SIG-M5 (cell line): Measurements from ENCODE around the gene SUCLG2.
"Not testable (repeated sequence)": the region's sequence is repeated elsewhere in the genome, so short reads cannot be mapped to it uniquely, and the experiment has no call there.

Experiments
- DNase-seq: peaks from one replicate; lab custom pipeline; 2025; lab: John Stamatoyannopoulos, UW

SUCLG2 gene

DNA sequence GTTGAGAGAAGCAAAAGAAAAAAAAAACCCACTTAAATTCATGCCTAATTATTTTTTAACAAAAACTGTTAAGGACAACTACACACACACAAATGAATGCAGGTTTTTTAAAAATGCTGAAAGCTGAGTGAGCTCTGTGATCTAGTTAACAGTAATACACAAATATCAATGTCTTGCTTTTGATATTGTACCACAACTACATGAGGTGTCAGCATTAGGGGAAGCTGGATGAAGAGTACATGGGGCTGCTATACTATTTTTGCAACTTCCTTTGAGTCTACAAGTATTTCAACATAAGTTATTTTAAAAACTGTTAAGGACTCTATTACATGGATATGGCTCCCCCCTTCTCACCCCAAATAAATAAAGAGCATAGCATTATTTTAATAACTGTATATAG is 44.7 kb downstream of the SUCLG2 start:
- no peak for DNase-seq

DNA sequence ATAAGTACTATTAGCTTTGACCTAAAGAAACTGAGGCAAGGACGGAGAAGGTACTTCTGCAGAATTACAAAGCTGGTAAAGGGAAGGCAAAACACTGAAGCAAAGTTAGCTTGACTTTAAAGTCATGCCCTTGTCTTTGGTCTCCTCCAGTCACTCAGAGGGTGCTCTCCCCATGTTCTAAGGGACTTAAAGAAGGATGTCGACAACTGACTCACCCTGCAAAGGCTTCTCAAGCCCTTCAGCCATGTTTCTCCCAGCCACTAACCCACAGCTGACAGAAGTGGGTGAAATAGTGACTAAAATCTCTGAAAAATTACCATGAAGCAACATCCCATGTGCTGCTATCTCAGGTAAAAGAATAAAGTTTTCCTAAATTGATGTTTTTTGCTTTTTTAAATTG is 46.4 kb downstream of the SUCLG2 start:
- no peak for DNase-seq

DNA sequence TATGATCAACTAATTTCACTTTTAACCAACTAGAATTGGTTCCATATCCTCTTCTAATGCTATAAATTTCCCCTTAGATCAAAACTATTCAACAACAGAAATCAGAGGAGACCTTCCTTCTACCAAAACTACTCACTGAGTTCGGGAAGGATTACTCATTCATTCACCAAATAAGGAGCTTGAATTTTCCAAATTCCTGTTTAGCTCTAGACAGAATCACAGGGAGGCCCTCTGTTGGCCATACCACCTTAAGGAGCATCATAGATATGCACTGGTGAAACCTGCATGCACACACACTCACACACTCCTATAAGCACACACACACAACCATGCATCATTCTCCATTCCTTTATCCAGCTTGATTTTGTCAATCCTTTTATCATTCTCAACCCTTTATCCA is 49.0 kb downstream of the SUCLG2 start:
- no peak for DNase-seq

DNA sequence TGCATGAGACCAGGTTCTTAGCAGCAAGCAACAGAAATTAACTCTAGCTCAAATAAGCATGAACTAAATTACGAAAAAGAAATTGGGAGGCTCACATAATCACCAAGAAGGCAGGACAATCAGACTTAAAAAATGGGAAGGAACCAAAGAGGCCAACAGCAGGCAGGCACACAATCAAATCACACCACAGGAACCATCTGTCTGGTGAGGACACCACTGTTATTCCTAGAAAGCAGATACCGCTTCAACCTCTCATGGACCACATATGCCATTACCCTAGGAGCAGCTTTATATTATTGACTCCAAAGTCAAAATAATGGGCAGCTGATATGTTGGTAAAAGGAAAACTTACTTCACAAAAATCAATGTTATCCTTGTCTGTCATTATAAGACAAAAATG is 51.6 kb downstream of the SUCLG2 start:
- no peak for DNase-seq

DNA sequence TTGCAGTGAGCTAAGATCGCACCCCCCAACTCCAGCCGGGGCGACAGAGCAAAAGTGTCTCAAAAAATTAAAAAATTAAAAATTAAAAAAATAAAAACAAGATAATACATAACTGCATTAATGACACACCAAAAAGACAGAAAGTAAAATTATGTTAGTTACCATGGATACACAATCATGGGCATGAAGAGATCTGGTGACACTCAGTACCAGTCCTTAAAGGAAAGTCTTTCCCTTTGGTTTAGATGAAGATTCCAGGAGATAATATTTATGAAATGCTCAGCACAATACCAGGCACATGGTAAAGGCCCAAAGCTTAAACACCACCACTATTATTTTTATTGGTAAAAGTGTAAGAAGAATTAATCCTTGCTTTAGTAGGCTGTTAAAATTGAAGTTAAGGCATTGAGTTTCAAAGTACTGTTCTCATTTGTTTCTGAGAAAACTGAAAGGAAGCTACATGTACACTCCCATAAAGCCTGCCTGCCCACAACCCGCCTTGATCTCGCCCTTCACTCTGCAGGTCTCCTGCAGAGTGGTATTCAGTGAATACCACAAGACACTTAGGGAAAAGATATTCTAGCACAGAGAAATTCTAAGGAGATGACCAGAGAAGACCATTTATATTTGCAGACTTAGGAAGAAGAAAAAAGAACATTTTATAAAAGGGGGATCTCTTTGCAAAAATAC is 52.3 kb downstream of the SUCLG2 start:
- DNase-seq: no peak

DNA sequence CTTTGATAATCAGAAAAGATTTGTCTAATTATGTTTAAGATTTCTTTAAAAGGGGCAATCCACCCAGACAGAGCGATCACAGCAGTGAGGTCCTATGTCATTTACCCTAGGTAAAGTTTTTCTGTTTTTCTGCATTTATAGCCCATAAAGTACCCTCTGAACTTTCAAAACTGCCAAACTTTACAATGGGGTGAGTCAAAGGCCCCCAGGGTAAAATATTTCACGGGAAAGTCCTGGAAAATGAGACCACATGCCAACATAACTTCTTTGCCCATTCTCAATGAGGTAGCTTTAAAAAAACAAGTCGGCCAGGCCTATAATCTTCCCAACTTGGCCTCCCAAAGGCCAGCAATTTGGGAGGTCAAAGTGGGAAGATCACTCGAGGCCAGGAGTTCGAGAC is 53.0 kb downstream of the SUCLG2 start:
- no peak for DNase-seq

DNA sequence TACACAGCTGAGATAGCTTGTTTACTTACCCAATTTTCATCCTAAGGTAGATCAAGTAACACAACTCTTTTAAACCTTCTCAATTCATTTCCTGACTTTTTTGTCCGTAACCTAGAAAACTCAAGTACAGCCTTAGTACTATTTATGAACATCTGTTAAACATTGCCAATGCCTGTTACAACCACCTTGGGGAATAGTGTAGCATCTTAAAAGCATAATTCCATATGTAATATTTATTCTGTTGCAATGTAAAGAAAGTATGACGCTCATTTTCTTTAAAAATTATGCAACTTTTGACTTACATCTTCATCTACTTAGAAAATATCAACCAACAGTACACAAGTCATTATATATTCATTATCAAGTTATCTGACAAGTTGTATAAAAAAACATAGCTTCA is 54.6 kb downstream of the SUCLG2 start:
- DNase-seq: no peak

DNA sequence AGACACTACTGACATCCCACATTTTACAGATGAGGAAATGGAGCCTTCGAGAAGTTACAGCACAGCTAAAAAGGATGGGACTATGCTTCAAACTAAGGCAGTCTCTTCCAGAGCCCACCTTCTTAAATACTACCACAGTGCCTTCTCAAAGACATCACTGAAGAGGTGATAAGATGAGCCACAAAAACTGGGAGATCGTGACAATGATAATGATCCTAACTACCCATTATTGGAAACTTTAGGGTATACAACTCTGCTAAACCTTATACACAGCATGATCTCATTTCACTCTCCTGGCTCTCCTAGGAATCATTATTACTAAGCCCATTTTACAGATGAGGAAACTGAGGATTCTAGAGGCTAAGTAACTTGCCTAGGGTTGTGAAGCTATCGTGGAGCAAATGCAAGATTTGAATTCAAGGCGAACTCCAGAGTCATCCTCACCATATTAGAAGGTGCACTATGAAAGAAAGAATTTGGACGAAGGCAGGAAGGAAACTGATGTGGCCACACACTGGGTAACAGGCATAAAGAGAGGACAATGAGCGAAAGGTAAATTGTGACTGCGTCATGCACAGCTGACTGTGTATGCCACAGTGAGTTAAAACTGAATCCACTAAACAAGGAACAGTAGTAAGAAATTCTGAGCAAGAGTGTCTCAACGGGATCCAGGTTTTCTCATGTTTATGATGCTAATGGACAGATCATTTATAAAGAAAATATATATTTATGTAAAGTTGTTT is 55.4 kb downstream of the SUCLG2 start:
- no peak for DNase-seq

DNA sequence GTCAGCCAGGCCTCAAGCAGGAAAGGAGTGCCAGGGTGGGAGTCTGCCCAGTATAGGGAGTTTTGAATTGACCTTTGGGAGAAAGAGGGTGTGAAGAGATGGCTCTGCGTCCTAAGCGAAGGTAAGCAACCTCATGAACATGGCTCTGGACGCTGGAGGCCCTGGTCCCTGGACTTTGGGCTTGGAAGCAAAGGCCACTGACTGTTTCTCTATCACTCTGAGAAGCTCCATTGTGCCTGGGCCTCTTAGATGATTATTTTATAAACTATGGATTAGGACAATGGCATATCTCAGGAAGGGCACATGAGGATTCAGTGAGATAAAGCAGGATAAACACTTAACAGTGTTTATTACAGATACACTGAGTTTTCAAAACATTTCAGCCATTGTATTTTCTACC is 59.0 kb downstream of the SUCLG2 start:
- no peak for DNase-seq

DNA sequence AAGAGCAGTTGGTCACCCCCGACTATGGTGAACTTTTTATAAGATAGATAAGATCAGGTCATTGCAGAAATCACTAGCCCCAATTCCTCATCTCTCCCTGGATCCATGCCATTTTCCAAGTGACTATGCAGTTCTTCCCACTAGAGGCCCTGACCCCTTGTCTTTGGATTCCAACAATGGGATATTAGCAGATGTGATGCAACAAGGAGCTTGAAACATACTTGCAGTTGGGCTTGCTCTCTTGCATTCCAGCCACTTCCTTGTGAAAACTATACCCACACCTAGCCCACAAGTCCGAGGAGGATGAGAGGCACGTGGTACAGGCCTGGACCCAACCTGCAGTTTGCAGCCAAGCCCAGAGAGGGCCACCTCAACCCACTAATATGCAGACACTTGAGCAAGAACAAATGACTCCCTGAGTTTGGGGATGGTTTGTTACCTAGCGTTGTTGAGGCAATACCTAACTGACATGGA is 60.6 kb downstream of the SUCLG2 start:
- DNase-seq: no peak

DNA sequence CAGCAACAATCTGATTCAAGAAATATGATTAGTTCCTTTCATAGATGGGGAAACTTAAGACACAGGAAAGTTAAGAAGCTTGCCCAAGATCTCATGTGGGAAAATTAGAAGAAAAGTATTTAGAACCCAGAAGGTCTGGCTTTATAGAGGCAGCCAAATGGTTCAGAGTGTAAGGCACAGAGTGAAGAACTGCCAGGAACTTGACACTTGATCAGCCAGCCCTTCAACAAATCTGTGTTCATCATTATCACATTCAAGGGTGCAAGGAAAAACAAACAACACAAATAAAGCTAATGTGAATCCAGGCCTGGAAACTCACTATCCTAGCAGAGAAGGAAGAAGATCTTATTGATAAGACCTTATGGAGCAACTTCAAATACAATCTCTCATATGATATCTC is 62.4 kb downstream of the SUCLG2 start:
- DNase-seq: no peak

DNA sequence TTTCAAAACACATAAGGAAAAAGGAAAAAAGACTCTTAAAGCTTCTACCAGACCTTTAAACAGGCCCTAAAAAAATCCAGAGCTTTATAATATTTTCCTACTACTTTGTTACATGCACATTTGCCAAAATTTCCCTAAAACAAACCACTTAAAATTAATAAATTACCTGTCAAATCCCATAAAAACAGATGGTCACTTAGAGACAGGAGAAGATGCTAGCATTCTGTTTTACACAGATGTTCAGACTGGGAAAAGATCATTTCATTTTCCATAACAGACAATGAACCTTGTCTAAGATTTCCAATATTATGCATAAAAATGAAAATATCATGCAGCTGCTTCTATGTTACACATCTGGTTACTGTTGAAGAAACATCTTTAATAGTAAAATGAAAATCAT is 66.6 kb downstream of the SUCLG2 start:
- DNase-seq: no peak

DNA sequence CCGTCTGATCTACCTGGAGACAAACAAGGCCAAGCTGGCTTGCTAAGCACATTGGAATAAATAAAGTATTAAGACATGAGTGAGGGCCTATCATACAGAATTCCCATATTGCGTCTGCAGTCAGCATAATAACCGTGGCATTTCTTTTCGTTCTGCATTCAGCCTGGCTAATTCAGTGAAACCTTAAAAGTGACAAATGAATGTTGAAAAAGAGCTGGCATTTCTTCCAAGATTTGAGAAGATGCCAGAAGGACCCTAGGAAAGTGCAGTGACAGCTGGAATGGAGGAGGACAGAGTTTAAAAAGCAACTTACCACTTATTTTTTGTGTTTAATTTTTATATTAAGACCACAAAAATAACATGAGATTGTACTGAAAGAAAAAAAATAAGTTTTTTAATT is 67.1 kb downstream of the SUCLG2 start:
- DNase-seq: no peak

DNA sequence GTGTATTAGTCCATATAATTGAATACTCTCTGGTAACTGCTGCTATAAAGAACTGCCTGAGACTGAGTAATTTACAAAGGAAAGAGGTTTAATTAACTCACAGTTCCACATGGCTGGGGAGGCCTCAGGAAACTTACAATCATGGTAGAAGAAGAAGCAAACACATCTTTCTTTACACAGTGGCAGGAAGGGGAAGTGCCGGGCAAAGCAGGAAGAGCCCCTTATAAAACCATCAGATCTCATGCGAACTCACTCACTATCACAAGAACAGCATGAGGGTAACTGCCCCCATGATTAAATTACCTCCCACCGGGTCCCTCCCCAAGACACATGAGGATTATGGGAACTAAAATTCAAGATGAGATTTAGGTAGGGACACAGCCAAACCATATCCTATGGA is 69.8 kb downstream of the SUCLG2 start:
- not testable (repeated sequence) for DNase-seq

DNA sequence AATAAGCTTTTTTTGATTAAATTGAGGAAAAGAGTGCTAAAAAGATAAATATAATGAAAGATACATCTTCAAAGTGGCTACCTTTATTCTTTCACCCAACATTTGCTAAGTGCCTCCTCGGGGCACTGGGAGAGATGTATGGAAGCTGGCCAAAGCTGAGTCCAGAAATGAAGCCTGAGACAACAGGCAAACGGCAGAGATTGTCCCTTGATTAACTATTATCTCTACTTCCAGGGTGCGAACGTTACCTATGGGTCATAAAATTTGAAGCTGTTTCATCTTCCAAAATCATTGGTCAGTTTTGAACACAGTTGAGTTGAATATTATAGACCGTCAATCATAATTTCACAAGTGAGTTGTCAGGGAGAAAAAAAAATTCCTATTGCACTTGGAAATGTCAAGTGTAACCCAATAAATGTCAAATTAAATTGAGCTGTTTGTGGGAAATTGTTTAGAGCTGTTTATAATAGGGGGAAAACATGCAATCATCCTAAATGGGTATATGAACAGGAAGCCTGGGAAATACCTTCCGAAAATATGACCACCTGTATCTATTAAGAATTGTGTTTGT is 73.9 kb downstream of the SUCLG2 start:
- no peak for DNase-seq

DNA sequence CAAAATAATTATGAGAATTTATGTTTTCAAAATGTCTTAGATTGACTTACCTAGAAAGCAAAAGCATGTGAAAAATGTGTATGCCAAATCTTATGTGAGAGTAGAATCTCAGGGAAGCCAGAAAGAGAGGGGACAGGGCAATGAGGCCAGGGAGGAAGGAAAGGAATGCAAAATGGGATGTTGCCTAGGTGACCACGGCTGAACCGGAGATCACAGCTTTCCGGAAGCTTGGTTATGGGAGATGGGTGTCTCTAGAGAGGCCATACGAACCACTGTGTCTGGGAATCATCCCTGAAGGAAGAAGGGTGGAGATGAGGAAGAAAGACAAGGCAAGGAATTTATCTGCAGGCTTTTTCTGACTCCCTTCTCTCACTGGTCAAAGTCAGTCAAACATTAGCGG is 76.0 kb downstream of the SUCLG2 start:
- DNase-seq: no peak

DNA sequence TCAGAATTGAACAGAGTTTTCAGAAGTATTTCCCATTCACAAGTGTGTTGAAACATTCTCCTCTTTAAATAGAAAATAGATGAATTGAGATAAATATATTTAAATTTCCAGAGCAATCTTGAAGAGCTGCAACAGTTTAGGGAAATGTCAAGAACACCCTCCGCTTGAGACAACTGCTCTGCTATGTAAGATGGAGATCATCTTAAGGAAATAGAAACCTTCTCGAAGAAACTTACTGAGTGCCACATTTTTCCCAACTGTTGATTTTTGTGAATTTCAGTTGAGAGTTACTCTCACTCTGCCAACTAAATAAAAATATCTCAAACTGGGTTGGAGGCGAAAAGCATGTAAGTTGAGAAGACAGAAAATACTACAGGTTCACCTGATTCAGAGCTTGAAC is 78.0 kb downstream of the SUCLG2 start:
- DNase-seq: no peak

DNA sequence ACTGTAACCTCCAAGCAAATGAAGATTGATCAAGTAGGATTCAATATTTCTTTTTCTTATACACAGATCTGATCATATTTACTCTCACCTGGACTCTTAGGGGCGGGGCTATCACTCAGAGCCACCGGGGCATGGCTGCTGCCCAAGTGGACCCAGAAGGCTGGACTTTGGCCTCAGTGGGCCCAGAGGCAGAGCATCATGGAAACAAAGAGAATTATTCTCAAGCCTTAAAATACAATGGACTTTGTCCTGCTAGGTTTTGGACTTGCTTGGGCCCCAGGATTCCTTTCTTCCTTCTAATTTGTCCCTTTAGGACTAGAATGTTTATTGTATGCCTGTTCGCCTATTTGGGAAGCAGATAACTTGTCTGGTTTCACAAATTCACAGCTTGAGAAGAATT is 85.1 kb downstream of the SUCLG2 start:
- DNase-seq: no peak

DNA sequence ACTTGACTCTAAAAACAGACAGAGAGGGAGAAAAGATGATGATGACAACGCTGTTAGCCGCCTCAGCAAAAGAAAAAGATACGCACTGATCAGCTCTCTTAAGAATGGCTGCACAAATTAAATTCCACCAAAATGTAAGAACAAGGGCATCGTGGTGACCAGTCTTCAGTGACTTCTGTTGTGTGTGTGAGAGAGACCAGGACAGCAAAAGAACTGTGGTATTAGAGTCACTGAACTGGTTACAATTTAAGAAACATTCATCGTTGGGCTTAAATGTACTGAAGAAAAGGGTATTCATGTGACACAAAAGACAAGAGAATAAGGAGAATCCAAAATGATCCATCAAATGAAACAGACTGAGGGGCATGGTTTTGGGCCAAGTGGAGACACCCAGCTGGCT is 86.5 kb downstream of the SUCLG2 start:
- no peak for DNase-seq

DNA sequence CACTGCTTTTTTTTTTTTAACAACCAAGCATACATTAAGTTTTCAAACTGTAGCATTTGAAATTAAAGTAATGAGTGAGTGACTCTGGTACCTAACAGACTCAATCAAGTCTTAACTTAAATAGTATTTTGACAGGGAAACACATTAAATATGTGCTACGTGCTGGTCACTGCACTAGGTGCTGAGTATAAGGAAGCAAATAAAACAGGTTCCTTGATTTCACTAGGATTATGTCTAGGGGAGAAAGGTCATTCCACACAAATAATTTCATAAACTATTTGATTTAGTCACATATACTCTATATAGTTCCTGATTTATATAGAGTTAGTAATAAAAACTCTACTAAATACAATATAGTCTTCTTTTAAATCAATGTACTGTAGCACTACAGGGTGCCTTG is 89.4 kb downstream of the SUCLG2 start:
- no peak for DNase-seq

DNA sequence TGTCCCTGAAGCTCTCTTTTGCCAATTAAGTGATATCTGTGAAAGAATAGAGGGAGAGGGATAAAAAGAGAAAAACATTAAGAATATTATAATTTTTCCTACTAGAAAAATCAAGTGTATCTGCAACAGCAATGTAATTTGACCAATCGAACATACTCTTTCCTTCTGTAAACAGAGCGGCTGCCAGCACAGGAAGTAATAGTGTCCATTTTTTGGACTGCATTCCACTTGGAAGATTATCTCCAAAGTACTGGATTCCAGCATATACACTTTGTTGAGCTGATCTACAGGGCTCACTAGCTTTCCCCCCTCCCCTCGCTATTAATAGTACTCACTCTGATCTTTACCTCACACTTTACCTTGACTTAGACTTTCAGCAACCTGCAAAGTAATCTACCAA is 90.4 kb downstream of the SUCLG2 start:
- DNase-seq: no peak

DNA sequence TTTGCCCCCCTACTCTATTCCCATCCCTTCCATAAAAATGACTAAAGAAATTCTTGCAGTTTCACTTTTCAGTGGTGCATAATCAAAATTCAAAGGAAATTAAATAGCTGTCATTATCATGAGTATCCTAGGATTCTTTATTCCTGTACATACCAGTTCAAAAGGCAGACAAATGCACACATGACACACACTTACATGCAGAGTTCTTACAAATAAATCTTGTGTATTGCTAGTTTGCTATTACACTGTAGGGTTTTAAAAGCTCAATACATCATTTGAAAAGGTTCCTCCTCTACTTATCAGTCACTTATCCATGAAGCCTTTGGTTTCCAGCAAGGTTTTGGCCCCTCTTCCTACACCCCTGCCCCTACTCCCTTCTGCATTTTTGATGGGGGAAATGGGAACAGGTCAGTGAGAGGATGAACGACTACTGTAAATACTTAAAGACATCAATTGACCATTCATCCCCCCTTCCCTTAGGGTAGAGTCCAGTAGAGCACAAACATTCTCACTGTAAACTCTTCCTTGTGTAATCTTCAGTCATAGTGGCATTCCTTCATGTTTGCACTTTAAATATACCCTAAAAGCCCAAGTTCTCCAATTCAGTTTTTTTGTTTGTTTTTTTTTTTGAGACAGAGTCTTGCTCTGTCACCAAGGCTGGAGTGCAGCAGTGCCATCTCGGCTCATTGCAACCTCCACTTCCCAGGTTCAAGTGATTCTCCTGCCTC is 92.6 kb downstream of the SUCLG2 start:
- no peak for DNase-seq

DNA sequence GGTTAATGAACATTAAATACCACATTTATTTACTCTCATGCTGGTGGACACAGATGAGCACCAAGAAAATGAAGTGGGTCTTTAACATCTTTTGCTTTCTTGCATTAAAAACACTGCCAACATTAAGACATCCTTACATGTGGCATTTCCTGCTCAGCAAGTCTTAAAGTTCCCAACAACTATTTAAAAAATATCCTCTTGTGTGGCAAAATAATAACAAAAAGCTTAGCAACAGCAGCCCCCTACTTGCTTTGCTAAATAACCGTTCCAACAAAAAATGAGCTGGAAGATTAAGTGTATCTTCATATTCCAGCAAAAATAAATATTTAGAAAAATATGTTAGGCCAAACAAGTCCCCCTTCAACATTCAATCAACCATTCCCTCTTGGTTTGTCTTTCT is 93.1 kb downstream of the SUCLG2 start:
- no peak for DNase-seq
